HG03457 (cell line): ENCODE measurements around the gene IPCEF1.
"Not testable (repeated sequence)": the region's sequence is repeated elsewhere in the genome, so short reads cannot be mapped to it uniquely, and the experiment has no call there.

ENCODE experiments used
- ATAC-seq: cut with Tn5 transposase; IDR thresholded peaks from one replicate; pipeline ENCODE4 v1.9.1; 2021; ENCODE audit warnings: moderate number of reproducible peaks; ENCODE audit not compliant: unreplicated experiment

The IPCEF1 gene

DNA sequence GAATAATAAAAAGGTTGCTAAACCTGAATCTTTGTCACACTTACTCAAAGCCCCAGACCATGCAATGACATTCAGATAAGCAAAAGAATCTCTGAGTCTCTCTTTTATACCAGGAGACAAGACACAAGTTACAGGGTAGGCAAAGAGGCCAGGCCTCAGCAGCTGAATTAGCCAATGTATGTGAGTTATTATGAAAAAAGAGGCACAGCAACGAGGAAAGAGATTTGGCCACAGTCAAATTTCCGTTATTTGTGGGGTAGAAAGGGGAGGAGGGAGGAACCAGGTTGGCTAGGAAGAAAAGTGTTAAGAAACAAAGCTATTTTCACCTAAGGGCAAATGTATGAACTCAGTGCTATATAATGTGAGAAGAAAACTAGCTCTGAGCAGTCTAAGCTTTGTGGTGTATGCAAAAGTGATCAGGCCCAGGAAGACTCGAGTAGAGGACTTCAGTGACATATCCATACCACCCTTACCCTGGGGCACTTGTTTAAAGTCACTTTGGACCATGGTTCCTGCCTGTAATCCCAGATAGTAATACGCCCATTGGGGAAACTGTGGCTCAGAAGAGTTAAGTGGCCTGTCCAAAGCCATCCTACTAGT lies 19.1 kb downstream of the IPCEF1 start:
- ATAC-seq, result no peak

DNA sequence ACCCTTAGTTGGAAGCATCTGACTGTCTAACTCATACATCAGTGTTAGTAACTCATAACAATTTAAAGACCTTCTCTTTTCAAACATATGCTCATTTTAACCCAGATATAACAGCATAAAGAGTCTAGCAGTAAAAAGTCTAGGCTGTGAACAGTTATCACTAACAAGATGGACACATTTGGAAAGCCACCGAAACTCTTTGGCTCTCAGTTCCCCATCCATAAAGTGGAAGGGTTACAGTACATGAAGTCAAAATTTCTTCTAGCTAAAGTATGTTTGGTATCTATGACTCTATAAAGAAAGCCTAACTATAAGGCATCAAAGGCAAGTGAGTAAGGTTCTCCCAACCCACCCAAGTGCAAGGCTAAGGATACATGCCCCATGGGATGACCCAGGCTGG lies 22.5 kb downstream of the IPCEF1 start:
- ATAC-seq, result not testable (repeated sequence)

DNA sequence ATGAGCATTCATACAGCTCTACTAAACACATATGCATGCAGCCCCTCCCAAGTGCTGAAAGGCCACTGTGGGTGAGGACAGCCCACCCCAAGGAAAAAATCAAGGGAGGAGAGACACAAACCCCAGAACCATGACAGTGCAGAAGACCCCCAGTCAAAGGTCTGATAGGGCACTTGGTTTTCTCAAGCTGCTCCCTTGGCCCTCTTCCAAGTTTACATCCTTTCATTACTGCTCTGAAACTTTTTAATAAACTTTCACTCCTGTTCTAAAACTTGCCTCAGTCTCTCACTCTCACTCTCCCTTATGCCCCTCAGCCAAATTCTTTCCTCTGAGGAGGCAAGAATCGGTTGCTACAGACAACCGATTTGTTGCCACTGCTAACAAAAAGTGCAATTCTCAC lies 24.9 kb downstream of the IPCEF1 start:
- ATAC-seq, result no peak

DNA sequence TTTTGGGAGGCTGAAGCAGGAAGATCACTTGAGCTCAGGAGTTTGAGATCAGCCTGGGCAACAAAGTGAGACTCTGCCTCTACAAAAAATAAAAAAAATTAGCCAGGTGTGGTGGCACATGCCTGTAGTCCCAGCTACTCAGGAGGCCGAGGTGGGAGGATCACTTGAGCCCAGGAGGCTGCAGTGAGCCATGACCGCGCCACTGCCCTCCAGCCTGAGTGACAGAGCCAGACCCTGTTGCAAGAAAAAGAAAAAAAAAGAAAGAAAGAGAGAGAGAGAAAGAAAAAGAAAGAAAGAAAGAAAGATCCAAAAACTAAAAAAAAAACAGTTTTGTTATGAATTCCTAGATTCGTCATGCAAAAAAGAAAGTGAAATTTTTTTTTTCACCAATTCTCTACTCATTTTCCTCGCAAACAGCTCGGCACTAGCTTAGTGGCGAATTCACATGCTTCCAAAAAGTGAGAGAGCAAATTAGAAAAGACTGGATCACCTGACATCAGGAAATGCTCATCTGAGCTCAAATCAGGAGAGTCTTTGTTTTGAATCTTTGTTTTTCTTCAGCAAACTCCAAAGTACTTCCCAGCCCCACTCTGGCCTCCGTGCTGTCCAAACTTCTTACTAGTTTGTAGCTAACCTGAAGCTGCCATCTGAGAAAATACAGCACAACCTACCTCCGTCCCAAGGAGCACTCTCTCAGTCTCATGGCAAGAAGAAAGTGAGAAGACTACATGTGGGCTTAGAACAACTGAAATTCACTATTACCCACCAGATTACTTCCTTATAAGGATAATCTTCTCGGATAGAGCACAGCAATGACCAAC lies 27.0 kb downstream of the IPCEF1 start:
- ATAC-seq, result no peak

DNA sequence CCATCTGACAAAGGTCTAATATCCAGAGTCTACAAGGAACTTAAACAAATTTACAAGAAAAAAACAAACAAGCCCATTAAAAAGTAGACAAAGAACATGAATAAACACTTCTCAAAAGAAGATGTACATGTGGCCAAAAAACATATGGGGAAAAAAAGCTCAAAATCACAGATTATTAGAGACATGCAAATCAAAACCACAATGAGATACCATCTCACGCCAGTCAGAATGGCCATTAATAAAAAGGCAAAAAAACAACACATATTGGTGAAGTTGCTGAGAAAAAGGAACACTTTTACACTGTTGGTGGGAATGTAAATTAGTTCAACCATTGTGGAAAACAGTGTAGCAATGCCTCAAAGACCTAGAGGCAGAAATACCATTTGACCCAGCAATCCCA lies 29.3 kb downstream of the IPCEF1 start:
- not testable (repeated sequence) for ATAC-seq

DNA sequence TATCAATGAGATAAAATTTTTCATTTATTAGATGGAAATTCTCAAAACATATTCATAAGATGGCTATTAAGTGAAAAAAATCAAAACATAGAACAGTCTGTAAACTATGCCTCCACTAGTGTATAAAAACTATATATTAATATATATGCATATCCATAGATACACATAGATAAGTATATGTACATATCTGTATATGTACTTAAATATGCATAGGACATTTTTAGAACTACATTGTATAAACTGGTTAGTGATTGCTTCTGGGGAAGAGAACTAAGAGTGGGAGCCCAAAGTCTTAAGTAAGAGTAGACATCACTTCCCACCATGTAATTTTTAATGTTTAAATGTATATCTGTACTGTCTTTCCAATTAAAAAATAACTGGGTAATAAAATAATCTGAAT lies 31.5 kb downstream of the IPCEF1 start:
- ATAC-seq, result no peak

DNA sequence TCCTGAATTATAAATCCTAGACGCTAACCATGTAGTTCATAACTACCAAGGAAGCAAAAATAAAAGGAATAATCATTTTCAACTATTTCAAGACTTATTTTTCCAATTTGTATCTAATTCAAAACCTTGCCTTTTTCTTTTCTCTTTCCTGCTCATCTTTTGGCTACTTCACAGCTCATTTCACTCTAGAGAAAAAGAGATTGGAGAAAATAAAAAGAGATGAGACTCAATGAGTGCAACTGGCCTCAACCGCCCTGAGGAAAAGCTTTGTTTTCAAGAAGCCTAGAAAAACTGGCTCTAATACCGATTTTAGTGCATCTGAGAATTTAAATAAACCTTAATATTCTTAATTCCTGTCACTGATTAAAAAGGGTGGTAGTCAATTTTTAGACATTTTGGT lies 36.4 kb downstream of the IPCEF1 start:
- ATAC-seq, result no peak

DNA sequence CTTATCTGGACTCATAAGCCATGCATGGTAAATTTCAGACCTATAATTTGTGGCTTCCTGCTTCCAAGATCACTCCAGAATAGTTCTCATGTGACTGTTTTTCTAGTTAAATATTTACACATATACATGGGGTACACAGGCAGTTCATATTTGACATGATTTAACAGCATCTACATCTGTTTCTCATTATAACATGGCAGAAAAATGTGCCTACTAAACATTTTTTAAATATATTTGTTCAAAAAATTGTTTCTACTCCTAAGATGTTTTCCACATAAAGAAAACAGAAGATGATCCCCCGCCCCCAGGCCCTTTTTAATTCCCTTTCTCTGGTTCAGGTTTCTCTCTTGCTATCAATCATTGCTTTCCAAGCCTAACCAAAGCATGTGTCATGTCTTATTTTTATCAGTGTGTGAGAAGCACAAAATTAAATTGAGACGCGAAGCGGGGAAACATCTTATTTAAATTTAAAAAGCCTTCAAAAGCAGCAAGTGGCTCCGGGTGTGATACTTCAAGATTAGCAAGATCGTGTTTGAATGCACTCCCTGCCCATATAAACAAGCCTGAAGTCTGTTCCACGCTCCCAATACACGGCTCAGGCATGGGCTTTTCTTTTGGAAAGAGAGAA lies 37.3 kb downstream of the IPCEF1 start:
- ATAC-seq, result peak; percentile 56

DNA sequence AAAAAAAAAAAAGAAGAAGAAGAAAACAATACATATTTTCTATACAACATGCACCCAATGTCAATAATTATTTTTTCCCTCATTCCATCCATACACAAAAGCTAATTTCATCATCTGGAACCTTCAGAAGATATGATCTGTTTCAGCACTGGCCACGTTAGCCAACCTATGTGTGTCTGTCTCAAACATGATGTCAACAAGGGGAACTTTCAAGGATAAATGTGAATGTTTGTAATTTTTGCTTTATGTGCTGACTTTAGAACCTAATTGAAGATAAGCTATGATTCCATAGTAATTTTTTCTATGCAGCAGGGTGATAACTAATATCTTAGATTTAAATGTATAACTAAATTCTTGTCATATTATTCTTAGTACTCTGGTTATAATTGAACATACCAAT lies 37.9 kb downstream of the IPCEF1 start:
- ATAC-seq, result no peak

DNA sequence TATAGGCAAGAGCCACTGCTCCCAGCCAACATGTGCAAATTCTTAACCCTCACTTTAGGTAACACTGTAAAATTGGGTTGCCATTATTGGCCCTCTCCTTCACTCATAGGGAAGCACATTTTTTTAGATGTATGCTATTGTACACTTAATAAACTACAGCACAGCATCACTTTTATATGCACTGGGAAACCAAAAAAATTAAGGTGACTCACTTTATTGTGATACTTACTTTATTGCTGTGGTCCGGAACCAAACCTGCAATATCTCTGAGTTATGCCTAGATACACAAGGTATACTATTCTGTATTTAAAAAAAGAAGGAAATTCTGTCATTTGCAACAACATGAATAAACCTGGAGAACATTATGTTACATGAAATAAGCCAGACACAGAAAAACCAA lies 40.5 kb downstream of the IPCEF1 start:
- no peak for ATAC-seq

DNA sequence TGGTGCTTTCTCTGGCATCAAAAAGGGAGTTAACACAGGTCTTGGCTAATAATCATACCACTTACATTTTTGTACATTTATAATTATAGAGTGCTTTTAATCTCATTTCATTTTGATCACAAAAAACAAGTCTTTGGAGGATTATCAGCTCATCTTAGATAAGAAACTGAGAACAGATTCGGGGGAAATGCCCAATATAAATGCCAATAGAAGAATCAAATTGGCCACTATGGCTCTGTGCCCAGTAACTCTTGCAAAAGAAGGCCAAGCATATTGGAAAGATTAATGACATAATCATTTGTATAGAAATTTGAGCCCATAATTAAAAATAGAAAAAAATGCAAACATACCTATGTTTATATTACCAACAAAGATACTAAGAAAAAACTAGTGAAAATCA lies 42.5 kb downstream of the IPCEF1 start:
- no peak for ATAC-seq

DNA sequence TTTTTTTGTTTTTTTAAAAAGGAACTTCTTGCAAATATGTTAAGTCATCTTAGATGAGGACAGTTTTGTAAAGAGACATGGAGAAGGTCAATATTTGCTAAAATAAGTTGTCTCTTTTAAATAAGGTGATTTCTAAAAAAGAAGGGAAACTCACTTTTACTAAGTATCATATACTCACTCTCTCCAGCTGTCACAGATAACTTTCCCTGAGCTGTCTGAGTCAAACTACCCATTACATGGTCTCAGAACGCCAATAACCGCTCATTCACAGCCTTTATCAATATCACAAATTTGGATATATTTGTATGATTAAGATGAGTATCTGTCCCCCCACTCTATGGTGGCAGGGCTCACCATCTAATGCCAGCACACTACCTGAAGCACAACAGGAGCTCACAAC lies 47.6 kb downstream of the IPCEF1 start:
- ATAC-seq, result no peak

DNA sequence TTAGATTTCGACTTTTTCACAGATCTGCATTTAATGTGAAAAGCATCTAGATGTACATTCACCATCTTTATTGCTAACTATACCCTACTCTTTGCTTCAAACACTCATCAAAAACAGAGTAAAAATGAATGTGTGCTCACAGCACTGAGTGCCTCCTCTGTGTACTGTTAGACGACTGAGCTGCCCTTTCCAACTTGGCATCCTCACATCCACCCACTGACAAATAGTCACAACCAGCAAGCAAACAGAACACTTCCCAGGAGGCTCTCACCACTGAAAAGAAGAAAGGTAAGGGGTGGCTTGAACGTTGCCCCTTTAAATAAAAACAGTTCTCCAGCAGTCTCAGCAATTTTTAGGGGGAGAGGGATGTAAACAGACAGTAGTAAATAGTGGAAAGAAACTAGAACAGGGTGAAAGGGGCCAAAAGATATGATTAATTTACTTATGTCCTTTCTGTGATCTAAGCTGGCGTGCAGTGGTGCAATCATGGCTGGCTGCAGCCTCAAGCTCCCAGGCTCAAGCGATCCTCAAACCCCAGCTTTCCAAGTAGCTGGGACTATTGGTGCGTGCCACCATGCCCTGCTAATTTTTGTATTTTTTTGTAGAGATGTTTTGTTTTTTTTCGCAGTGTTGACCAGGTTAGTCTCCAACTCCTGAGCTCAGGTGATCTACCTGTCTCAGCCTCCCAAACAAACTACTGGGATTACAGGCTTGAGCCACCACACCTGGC lies 48.7 kb downstream of the IPCEF1 start:
- ATAC-seq, result no peak

DNA sequence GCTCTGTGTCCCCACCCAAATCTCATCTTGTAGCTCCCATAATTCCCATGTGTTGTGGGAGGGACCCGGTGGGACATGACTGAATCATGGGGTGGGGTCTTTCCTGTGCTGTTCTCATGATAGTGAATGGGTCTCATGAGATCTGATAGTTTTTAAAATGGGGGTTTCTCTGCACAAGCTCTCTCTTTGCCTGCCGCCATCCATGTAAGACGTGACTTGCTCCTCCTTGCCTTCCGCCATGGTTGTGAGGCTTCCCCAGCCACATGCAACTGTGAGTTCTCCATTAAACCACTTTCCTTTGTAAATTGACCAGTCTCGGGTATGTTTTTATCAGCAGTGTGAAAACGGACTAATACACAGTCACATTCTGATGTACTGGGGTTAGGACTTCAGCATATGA lies 49.5 kb downstream of the IPCEF1 start:
- not testable (repeated sequence) for ATAC-seq

DNA sequence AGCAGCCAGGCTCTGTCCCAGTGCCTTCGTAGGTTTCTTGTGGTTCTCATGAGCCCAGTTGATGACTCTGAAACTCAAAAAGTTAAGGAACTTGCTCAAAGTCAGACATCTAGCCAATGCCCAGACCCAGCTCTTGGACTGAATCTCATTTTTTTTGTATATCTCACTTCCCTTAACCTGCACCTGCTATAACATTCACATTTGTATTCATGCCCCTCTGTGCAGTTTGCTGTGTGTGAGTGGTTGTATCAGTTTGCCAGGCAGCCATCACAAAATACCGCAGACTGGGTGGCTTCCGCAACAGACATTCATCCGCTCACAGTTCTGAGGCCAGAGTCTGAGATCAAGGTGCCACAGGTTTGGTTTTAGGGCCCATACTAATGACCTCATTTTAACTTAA lies 49.9 kb downstream of the IPCEF1 start:
- ATAC-seq, result peak; percentile 57

DNA sequence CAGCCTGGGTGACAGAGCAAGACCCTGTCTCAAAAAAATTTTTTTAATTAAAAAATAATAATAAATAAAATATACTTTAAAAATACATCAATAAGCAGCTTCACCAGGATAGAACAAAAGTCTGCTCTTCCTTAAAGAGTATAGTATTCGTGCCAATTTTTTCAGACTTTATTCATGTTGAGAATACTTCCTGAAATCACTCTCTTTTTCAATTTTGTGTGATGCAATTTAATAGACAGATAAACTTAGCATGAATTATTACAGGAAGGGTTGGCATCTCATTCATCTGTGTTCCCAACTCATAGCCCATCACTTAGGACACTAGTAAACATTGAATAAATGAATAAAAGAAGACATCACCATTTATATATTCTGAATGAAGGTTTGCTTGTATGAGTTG lies 52.4 kb downstream of the IPCEF1 start:
- ATAC-seq, result no peak

DNA sequence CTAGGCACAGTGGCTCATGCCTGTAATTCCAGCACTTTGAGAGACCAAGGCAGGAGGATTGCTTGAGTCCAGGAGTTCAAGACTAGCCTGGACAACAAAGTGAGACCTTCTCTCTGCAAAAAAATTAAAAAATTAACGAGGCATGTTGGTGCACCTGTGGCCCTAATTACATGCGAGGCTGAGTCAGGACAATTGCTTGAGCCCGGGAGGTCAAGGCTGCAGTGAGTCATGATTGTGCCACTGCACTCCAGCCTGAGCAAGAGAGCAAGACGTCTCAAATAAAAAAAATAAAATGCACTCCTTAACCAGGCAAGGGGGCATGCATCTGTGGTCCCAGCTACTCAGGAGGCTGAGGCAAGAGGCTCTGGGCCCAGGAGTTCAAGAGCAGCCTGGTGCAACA lies 53.0 kb downstream of the IPCEF1 start:
- not testable (repeated sequence) for ATAC-seq

DNA sequence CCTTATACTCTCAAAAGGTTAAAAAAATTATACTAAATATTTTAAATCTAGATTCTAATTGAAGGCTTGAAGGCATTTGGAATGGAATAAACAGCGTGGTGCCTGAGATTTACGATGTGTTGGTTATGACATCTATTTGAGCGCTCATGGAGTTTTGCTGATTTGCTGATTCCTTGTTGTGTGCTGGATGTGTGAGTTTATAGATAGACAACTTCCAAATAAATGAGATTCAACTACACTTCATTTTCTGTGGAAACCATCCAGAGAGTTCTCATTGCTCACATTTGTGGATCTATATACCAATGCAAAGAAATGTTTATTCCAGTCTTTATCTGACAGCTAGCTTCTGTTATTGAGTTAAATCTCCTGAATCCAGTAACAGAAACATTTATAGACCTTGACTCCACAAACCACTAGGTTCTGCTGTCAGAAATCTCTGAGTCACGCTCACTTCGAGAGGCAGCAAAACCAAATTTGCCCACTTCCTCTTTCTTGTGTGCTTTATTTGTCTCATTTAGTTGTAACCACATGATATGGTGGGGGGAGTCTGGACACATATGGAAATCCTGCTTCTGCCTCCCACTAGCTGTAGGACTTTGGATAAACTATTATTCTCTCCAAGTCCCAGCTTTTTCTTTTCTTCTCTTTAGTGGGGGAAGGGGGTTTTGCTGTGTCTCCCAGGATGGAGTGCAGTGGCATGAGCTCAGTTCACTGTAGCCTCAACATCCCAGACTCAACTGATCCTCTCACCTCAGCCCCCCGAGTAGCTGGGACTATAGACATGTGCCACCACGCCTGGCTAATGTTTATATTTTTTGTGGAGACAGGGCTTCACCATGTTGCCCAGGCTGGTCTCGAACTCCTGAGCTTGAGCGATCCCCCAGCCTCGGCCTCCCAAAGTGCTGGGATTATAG lies 54.5 kb downstream of the IPCEF1 start:
- peak; percentile 73 for ATAC-seq

DNA sequence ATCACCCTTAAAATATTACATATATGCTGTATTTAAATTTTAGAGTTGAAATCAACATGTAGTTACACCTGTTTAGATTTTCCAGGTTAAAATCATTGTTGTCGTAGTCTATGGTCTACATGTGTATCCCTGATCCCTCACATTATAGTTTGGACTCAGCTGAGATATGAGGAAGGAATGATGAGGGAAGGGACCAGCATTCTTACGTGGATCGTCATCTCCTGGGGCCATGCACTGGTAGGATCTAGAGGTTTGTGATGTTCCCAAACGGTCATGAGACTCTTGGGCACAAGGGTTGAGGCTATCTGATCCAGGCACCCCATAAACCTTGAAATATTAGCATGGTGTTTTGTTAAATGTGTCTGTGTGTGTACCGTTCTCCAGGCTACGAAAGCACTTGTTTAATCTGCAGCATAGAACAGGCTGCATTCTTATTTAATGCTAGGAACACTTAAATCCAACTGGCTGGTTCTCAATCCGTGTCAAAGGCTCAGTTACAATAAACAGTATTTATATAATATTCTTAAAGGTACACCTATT lies 55.4 kb downstream of the IPCEF1 start:
- no peak for ATAC-seq

DNA sequence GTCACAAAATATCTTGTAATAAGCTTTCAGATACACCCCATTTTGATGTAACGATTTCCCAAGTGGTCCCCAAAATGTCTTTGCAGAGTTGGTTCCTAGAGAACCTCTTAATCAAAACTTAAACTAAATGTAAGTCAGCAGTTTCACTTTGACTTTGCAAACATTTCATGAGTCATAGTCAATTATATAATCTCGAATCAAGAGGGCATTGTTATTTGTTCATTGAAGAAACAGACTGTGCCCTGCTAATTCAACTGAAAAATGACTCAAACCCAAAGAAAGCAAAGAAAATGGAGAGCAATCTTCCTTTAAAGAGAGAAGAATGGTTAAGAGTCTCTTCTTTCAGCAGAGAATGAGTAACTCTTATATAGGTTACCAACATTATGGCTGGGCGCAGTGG lies 58.3 kb downstream of the IPCEF1 start:
- no peak for ATAC-seq
